CD14-positive monocyte (primary cell): ENCODE data around the gene LRRC28. TPM values are rescaled to one million over a fixed set of nuclear protein-coding genes. Genes with fewer than 3 reads are reported as not detected.
A peak's percentile ranks its signal among the peaks of the same experiment; 100 is the strongest.

ENCODE experiments used
- DNase-seq, 3 donors: peaks; one replicate each; pipeline ENCODE4 v3.0.0-alpha.2; 2011 to 2022
- H2AFZ ChIP-seq: 2 replicates; pipeline ENCODE4 v1.6.0; 2012; ENCODE audit warnings: mild to moderate bottlenecking, low read depth, low read length, inconsistent platforms; ENCODE audit not compliant: insufficient read depth, poor library complexity, severe bottlenecking
- H3K27ac ChIP-seq, 2 donors: 1 replicate in 1 of 2; 2 replicates in 1 of 2; pipeline ENCODE4 v1.5.1; 2012 to 2013; ENCODE audit warnings: low read length in 2 of 2, control low read depth in 1 of 2, inconsistent platforms in 1 of 2, low read depth in 1 of 2, mild to moderate bottlenecking in 1 of 2
- H3K27me3 ChIP-seq, 2 donors: one replicate each; pipeline versions ENCODE4 v1.6.0 to v1.6.1; 2011 to 2013; ENCODE audit warnings: low read length in 2 of 2; ENCODE audit not compliant: control insufficient read depth in 2 of 2, insufficient read depth in 2 of 2
- H3K36me3 ChIP-seq, 2 donors: replicated peaks in 1 of 2; 1 replicate in 1 of 2; 2 replicates in 1 of 2; pipeline versions ENCODE4 v1.5.1 to v1.6.1; 2012 to 2013; ENCODE audit warnings: low read length in 2 of 2, control low read depth in 1 of 2, inconsistent platforms in 1 of 2, mild to moderate bottlenecking in 1 of 2; ENCODE audit not compliant: insufficient read depth in 2 of 2, control insufficient read depth in 1 of 2
- H3K4me1 ChIP-seq, 2 donors: 1 replicate in 1 of 2; 2 replicates in 1 of 2; pipeline versions ENCODE4 v1.5.1 to v1.6.1; 2012 to 2013; ENCODE audit warnings: low read length in 2 of 2, control low read depth in 1 of 2, inconsistent platforms in 1 of 2, mild to moderate bottlenecking in 1 of 2, moderate library complexity in 1 of 2; ENCODE audit not compliant: insufficient read depth in 2 of 2, control insufficient read depth in 1 of 2
- H3K4me2 ChIP-seq: replicated peaks from 2 replicates; pipeline ENCODE3; 2012; ENCODE audit warnings: low read length, moderate library complexity, mild to moderate bottlenecking; ENCODE audit not compliant: poor library complexity, severe bottlenecking; ENCODE audit errors: extremely low read depth
- H3K4me3 ChIP-seq, 3 experiments: fragments of 200-600 bp in 1 of 3; sonication (generic) in 1 of 3; replicated peaks in 1 of 3; 1 replicate in 2 of 3; 2 replicates in 1 of 3; pipeline ENCODE4 v1.5.1; 2011 to 2013; ENCODE audit warnings: low read length in 3 of 3, mild to moderate bottlenecking in 3 of 3, control low read depth in 2 of 3, low read depth in 2 of 3, inconsistent platforms in 1 of 3, moderate library complexity in 1 of 3
- H3K79me2 ChIP-seq: 2 replicates; pipeline ENCODE4 v1.6.0; 2012; ENCODE audit warnings: mild to moderate bottlenecking, control low read depth, inconsistent platforms, low read length, moderate library complexity; ENCODE audit not compliant: insufficient read depth
- H3K9ac ChIP-seq: 2 replicates; pipeline ENCODE4 v1.6.0; 2017; ENCODE audit warnings: low read length, mild to moderate bottlenecking; ENCODE audit not compliant: insufficient read depth, poor library complexity, severe bottlenecking
- H3K9me3 ChIP-seq, 2 donors: replicated peaks in 1 of 2; 1 replicate in 1 of 2; 2 replicates in 1 of 2; pipeline versions ENCODE4 v1.5.1 to v1.6.1; 2012 to 2013; ENCODE audit warnings: low read length in 2 of 2, control low read depth in 1 of 2; ENCODE audit not compliant: control insufficient read depth in 1 of 2, insufficient read depth in 1 of 2
- H4K20me1 ChIP-seq: 2 replicates; pipeline ENCODE4 v1.6.0; 2012; ENCODE audit warnings: mild to moderate bottlenecking, low read length, control low read depth, moderate library complexity; ENCODE audit not compliant: insufficient read depth
- H3K27ac Mint-ChIP-seq, 7 donors: one replicate each; pipeline ENCODE4 v1.8.0; 2020; ENCODE audit warnings: mild to moderate bottlenecking in 7 of 7, mixed read lengths in 7 of 7, moderate library complexity in 6 of 7, inconsistent platforms in 2 of 7
- H3K27me3 Mint-ChIP-seq, 3 donors: one replicate each; pipeline ENCODE4 v1.8.0; 2021 to 2022; ENCODE audit warnings: low read depth in 3 of 3, mild to moderate bottlenecking in 3 of 3, mixed read lengths in 3 of 3, moderate library complexity in 3 of 3, inconsistent platforms in 1 of 3
- H3K36me3 Mint-ChIP-seq, 2 donors: one replicate each; pipeline ENCODE4 v1.8.0; 2020; ENCODE audit warnings: mixed read lengths in 2 of 2, inconsistent platforms in 1 of 2, mild to moderate bottlenecking in 1 of 2
- H3K4me1 Mint-ChIP-seq: one replicate; pipeline ENCODE4 v1.8.0; 2020; ENCODE audit warnings: mild to moderate bottlenecking, mixed read lengths
- H3K4me3 Mint-ChIP-seq, 2 donors: one replicate each; pipeline ENCODE4 v1.8.0; 2020; ENCODE audit warnings: mild to moderate bottlenecking in 2 of 2, mixed read lengths in 2 of 2, moderate library complexity in 1 of 2
- H3K9me3 Mint-ChIP-seq, 7 donors: one replicate each; pipeline ENCODE4 v1.8.0; 2020 to 2022; ENCODE audit warnings: mixed read lengths in 7 of 7, mild to moderate bottlenecking in 6 of 7, moderate library complexity in 6 of 7, inconsistent platforms in 2 of 7
- CTCF ChIP-seq: fragments of 200-600 bp; IDR thresholded peaks from one replicate; pipeline ENCODE4 v1.8.0; 2022; ENCODE audit warnings: antibody characterized with exemption, mild to moderate bottlenecking
- WGBS: methylation state at CpG from one replicate; pipeline ENCODE4 v1.1.5; 2013; ENCODE audit warnings: missing lambda C conversion rate; ENCODE audit not compliant: insufficient coverage; 5-methylcytosine and 5-hydroxymethylcytosine counted together
- intact Hi-C, 2 donors: fragments of 100-400 bp; cut with micrococcal nuclease; formaldehyde crosslinking; loops; one replicate each; pipeline versions ENCODE4 v1.15.0 to v1.15.1; 2023
- polyA plus RNA-seq, 3 donors: library from polyadenylated mRNA; depleted of rRNA in 1 of 3; unstranded in 2 of 3; stranded (reverse) in 1 of 3; fragments of 300-500 nt in 2 of 3; fragments of >200 nt in 1 of 3; fragmentation: Illumina TruSeq in 2 of 3; gene quantifications; 1 replicate in 2 of 3; 2 replicates in 1 of 3; pipeline ENCODE4 v1.2.3, GENCODE V29; 2012 to 2021

Gene LRRC28
- polyA plus RNA-seq, 3 donors, result 18.6 to 25.3 (median 19.8) TPM

- H3K4me2 ChIP-seq, result no peak overlapping the region
- H3K9ac ChIP-seq, result no peak overlapping the region
- no peaks in the 10 kb centered on the region for H3K27me3 Mint-ChIP-seq
- peak overlapping the region in 4 of 7 donors; percentile 14 to 67 (median 64) for H3K27ac Mint-ChIP-seq
- no peaks in the 10 kb centered on the region for H3K79me2 ChIP-seq
- H3K4me3 ChIP-seq, result no peak overlapping the region
- no peaks in the 10 kb centered on the region for H3K9me3 ChIP-seq
- intact Hi-C loops, result no loop called here
- no peak overlapping the region for H2AFZ ChIP-seq
- no peak overlapping the region for H3K27ac ChIP-seq
- no peaks in the 10 kb centered on the region for H3K36me3 ChIP-seq
- H3K4me3 Mint-ChIP-seq, result peak overlapping the region in 1 of 2 donors; percentile 43
- H3K36me3 Mint-ChIP-seq, result peaks cover 0 to under 1% of the 10 kb centered on the region in 2 donors
- H3K9me3 Mint-ChIP-seq, result peaks cover 0 to 6% (median 0%) of the 10 kb centered on the region in 7 donors
- no CpG with 5 or more reads among the region's 9 CpGs for WGBS
- no peaks in the 10 kb centered on the region for H3K4me1 ChIP-seq
- no peaks in the 10 kb centered on the region for H3K27me3 ChIP-seq
- no peak for TF ChIP-seq CTCF
- no peaks in the 10 kb centered on the region for H3K4me1 Mint-ChIP-seq
- H4K20me1 ChIP-seq, result no peaks in the 10 kb centered on the region
- DNase-seq, result peak in 2 of 3 donors; percentile 2 to 21
Measured at GRCh38 chr15:99324082-99324620, 72.9 kb downstream of the LRRC28 start.

- no peaks in the 10 kb centered on the region for H3K36me3 Mint-ChIP-seq
- TF ChIP-seq CTCF, result no peak
- no peaks in the 10 kb centered on the region for H3K79me2 ChIP-seq
- H3K4me3 ChIP-seq, result no peak overlapping the region
- H3K4me2 ChIP-seq, result no peak overlapping the region
- H3K27ac ChIP-seq, result no peak overlapping the region
- no peaks in the 10 kb centered on the region for H4K20me1 ChIP-seq
- no peaks in the 10 kb centered on the region for H3K27me3 ChIP-seq
- no peaks in the 10 kb centered on the region for H3K9me3 ChIP-seq
- H3K36me3 ChIP-seq, result no peaks in the 10 kb centered on the region
- H3K4me1 ChIP-seq, result no peaks in the 10 kb centered on the region
- H3K4me1 Mint-ChIP-seq, result no peaks in the 10 kb centered on the region
- H2AFZ ChIP-seq, result no peak overlapping the region
- DNase-seq, result no peak
- H3K27ac Mint-ChIP-seq, result no peak overlapping the region
- no peak overlapping the region for H3K4me3 Mint-ChIP-seq
- peaks cover 0 to 6% (median 0%) of the 10 kb centered on the region in 7 donors for H3K9me3 Mint-ChIP-seq
- no CpG with 5 or more reads among the region's 1 CpG for WGBS
- intact Hi-C loops, result no loop called here
- no peaks in the 10 kb centered on the region for H3K27me3 Mint-ChIP-seq
- no peak overlapping the region for H3K9ac ChIP-seq
Measured at GRCh38 chr15:99324700-99325099, 73.4 kb downstream of the LRRC28 start.
